ENCODE measurements around the gene ASTN1. TPM values are rescaled to one million over a fixed set of nuclear protein-coding genes. Genes with fewer than 3 reads are reported as not detected.

ASTN1 gene
- total RNA-seq, 1 donor from 2014 or later = 7.7 TPM

DNA sequence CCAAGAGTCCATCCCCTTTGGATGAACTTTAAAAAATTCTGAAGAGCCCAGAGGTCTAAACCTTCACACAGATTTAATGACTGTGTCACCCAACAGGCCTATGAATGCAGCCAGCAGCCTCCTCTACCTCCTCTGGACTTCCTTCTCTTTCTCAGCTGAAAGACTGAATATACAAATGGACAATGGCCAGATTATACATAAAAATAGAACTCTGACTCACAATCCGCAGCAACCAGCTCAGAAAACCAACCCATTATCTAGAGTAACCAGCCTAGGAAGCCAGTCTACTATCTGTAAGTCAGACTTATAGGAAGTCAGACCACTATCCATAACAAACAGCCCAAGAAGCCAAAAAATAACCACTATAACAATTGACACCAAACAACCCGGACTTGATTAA is 224.5 kb downstream of the ASTN1 start:
- no peaks in the 10 kb centered on the region for H3K9me3 Mint-ChIP-seq (ENCODE audit: unreplicated experiment)
- TF ChIP-seq CTCF (IDR thresholded peaks at IDR 0.05; ENCODE audit: partially characterized antibody, unreplicated experiment) = no peak
- DNase-seq = no peak
- H3K36me3 Mint-ChIP-seq (ENCODE audit: unreplicated experiment) = no peaks in the 10 kb centered on the region
- no peaks in the 10 kb centered on the region for H3K27me3 Mint-ChIP-seq (ENCODE audit: unreplicated experiment)
- no peak overlapping the region for H3K27ac Mint-ChIP-seq (ENCODE audit: unreplicated experiment)
- H3K4me1 Mint-ChIP-seq (ENCODE audit: low read depth, unreplicated experiment) = no peaks in the 10 kb centered on the region
- no peak overlapping the region for H3K4me3 Mint-ChIP-seq (ENCODE audit: unreplicated experiment)

- Mint-ChIP-seq H3K9me3 (ENCODE audit: unreplicated experiment) (no peaks in the 10 kb centered on the region), H3K4me1 (ENCODE audit: low read depth, unreplicated experiment) (no peaks in the 10 kb centered on the region), H3K27me3 (ENCODE audit: unreplicated experiment) (no peaks in the 10 kb centered on the region), H3K4me3 (ENCODE audit: unreplicated experiment) (no peak overlapping the region), H3K27ac (ENCODE audit: unreplicated experiment) (no peak overlapping the region), H3K36me3 (ENCODE audit: unreplicated experiment) (no peaks in the 10 kb centered on the region)
- DNase-seq = no peak
- no peak for TF ChIP-seq CTCF (IDR thresholded peaks at IDR 0.05; ENCODE audit: partially characterized antibody, unreplicated experiment)
Observed at GRCh38 chr1:176938375-176938774, 226.1 kb downstream of the ASTN1 start.

DNA sequence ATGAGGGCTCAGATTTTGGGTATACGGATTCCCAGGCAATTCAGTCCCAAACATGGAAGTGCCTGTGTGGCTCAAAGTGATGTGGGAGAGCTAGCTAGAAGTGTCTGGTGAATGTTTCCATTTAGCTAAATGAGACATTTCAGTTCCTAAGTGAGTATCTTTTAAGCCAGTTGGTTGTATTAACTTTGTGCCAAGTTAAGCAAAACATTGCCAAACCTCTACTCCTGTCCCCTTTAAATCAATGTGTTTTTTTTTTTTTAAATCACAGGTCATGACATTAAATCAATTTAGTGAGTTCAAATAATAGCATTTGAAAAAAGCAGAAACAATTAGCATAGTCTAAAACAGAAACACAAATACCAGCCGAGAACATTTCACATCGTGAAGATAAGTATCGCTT is 230.1 kb downstream of the ASTN1 start:
- TF ChIP-seq CTCF (IDR thresholded peaks at IDR 0.05; ENCODE audit: partially characterized antibody, unreplicated experiment) = no peak
- H3K4me1 Mint-ChIP-seq (ENCODE audit: low read depth, unreplicated experiment) = no peaks in the 10 kb centered on the region
- H3K27me3 Mint-ChIP-seq (ENCODE audit: unreplicated experiment) = peaks cover 1% of the 10 kb centered on the region
- H3K9me3 Mint-ChIP-seq (ENCODE audit: unreplicated experiment) = no peaks in the 10 kb centered on the region
- no peak for DNase-seq
- no peak overlapping the region for H3K27ac Mint-ChIP-seq (ENCODE audit: unreplicated experiment)
- H3K4me3 Mint-ChIP-seq (ENCODE audit: unreplicated experiment) = no peak overlapping the region
- H3K36me3 Mint-ChIP-seq (ENCODE audit: unreplicated experiment) = peaks cover 6% of the 10 kb centered on the region

GRCh38 chr1:176932114-176933104 is 232.1 kb downstream of the ASTN1 start:
- TF ChIP-seq CTCF (IDR thresholded peaks at IDR 0.05; ENCODE audit: partially characterized antibody, unreplicated experiment) = no peak
- H3K27ac Mint-ChIP-seq (ENCODE audit: unreplicated experiment) = no peak overlapping the region
- no peak for DNase-seq
- no peak overlapping the region for H3K4me3 Mint-ChIP-seq (ENCODE audit: unreplicated experiment)
- no peaks in the 10 kb centered on the region for H3K9me3 Mint-ChIP-seq (ENCODE audit: unreplicated experiment)
- peaks cover 1% of the 10 kb centered on the region for H3K27me3 Mint-ChIP-seq (ENCODE audit: unreplicated experiment)
- no peaks in the 10 kb centered on the region for H3K4me1 Mint-ChIP-seq (ENCODE audit: low read depth, unreplicated experiment)
- H3K36me3 Mint-ChIP-seq (ENCODE audit: unreplicated experiment) = peaks cover 6% of the 10 kb centered on the region

DNA sequence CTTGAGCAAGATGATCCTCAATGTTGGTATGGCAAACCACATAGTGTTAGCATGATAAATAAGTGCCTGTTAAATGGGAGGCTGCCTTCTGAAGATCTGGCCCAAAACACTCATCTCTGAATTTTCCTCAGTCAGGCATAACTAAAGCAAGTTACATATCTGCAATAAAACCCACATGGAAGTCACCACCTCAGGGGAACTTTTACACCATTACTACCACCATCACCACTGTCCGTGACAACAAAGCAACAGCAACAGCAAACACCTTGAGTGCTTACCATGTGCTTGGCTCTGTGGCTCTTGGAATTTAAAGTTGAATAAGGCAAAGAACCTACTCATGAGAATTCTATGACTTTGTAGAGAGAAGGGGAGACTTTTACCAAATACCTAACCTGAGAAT is 233.0 kb downstream of the ASTN1 start:
- Mint-ChIP-seq H3K9me3 (ENCODE audit: unreplicated experiment) (no peaks in the 10 kb centered on the region), H3K27me3 (ENCODE audit: unreplicated experiment) (peaks cover 1% of the 10 kb centered on the region), H3K27ac (ENCODE audit: unreplicated experiment) (no peak overlapping the region), H3K36me3 (ENCODE audit: unreplicated experiment) (peaks cover 6% of the 10 kb centered on the region), H3K4me3 (ENCODE audit: unreplicated experiment) (no peak overlapping the region), H3K4me1 (ENCODE audit: low read depth, unreplicated experiment) (no peaks in the 10 kb centered on the region)
- no peak for TF ChIP-seq CTCF (IDR thresholded peaks at IDR 0.05; ENCODE audit: partially characterized antibody, unreplicated experiment)
- no peak for DNase-seq

Measured in glutamatergic neuron (in vitro differentiated cells).